GM12865 (cell line): ENCODE data around the gene OMA1.

Experiments
- DNase-seq: peaks from one replicate; pipeline ENCODE4 v3.0.0; 2010; ENCODE audit warnings: low read depth
- H3K4me3 ChIP-seq: 2 replicates; pipeline ENCODE4 v1.5.1; 2011; ENCODE audit warnings: mild to moderate bottlenecking, low read depth, low read length, control low read depth
- TF ChIP-seq, protein P1 (sequence below): IDR thresholded peaks from 2 replicates; pipeline ENCODE4 v1.5.1; 2011; ENCODE audit warnings: low read length, control low read depth, low read depth, inconsistent platforms; ENCODE audit not compliant: insufficient read depth; ENCODE audit errors: missing control alignments

The OMA1 gene

DNA sequence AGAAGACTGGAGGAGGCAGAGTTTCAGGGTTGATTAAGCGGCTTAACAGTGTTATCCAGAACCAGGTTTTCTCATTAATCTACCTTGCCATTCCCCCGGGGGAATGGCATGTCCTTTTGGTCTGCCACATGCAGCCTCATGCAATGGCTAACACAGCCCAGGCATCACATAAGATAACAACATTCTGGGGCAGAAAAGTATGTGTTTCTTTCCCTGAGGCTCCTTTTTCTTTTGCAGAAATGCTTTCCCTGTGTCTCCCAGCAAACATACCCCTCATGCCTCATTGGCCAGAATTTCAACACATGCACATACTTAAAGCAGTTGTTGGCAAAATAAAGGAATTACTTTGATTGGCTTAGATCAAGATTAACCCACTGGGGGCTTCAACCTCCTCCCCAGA is 98.6 kb downstream of the OMA1 start:
- no peak for DNase-seq
- TF ChIP-seq, protein P1, sequence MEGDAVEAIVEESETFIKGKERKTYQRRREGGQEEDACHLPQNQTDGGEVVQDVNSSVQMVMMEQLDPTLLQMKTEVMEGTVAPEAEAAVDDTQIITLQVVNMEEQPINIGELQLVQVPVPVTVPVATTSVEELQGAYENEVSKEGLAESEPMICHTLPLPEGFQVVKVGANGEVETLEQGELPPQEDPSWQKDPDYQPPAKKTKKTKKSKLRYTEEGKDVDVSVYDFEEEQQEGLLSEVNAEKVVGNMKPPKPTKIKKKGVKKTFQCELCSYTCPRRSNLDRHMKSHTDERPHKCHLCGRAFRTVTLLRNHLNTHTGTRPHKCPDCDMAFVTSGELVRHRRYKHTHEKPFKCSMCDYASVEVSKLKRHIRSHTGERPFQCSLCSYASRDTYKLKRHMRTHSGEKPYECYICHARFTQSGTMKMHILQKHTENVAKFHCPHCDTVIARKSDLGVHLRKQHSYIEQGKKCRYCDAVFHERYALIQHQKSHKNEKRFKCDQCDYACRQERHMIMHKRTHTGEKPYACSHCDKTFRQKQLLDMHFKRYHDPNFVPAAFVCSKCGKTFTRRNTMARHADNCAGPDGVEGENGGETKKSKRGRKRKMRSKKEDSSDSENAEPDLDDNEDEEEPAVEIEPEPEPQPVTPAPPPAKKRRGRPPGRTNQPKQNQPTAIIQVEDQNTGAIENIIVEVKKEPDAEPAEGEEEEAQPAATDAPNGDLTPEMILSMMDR = no peak
- no peak overlapping the region for H3K4me3 ChIP-seq

DNA sequence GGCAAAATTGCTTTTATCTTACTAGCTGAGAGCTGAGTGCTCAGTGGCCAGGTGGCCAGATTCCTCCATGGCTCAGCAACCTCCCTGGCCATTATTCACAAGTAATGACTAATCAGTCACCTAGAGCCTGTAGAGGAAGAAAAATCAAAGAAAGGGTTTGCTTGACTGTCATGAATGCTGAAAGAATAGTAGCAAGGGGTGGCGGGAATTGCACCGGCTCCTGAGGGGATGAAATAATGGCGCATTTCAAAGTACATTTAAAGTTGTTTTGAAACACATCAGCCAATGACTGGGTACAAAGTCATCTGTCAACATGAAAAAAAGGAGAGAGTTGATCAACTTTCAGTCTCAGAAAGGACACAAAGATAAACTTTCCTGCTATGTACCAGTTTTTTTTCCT is 99.5 kb downstream of the OMA1 start:
- TF ChIP-seq, protein P1 = no peak
- H3K4me3 ChIP-seq = no peak overlapping the region

DNA sequence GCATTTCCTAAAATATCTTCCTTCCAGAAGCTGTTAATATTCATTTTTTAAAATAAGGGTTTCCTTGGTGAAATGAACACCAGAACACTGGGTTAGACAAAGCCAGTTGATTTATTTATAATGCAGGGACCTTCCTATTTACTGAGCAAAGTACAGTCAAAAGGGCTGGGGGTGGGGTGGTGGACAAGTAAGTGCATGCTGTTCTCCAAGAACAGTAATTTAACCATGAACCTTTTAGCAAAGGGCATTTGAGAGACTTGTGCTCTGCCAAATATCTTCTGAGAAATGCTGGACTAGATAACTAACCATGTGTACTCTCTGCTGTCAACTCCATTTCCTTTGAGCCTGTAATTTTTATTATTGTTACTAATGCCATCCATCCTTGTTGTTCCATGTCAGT is 100.2 kb downstream of the OMA1 start:
- no peak overlapping the region for H3K4me3 ChIP-seq
- DNase-seq = no peak
- TF ChIP-seq, protein P1 = no peak

More for the DNA sequence above, 99.5 kb downstream of the OMA1 start:
- DNase-seq = no peak

DNA sequence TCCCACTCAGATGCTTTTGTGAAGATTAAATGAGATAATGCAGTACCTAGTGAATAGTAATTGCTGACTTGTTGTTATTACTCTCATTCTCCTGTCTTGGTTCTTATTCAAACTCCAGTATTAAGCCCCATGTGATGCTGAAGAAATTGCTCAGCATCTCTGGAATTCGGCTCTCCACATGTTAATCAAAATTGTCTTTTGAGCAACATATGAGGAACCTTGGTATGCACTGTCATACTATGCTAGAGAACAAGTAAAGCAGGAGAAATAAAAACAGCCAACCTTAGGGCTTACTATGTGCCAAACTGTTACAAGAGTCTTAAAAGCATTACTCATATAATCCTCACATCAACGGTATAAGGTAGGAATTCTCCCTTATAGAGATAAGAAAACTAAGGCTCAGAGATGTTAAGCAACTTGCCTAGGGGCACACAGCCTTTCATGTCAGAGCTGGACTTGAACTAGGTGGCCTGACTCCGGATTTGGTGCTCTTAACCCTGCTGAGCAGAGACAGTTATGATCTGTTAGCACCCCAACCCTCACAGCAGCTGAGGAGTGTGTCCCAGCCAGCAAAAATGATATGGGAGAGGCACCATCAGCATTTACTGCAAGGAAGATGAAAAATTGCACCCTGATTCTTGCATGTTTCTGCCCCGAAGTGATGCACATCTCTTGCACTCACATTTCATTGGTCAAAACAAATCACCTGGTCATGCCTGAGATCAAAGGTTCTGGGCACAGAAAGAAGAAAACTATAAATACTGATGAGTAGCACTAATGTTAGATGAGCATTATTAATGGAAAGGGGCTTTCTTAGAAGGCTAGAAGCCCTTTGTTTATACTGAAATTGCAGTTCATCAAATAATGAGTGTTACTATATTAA is 102.3 kb downstream of the OMA1 start:
- no peak overlapping the region for H3K4me3 ChIP-seq
- no peak for DNase-seq
- TF ChIP-seq, protein P1 = no peak

DNA sequence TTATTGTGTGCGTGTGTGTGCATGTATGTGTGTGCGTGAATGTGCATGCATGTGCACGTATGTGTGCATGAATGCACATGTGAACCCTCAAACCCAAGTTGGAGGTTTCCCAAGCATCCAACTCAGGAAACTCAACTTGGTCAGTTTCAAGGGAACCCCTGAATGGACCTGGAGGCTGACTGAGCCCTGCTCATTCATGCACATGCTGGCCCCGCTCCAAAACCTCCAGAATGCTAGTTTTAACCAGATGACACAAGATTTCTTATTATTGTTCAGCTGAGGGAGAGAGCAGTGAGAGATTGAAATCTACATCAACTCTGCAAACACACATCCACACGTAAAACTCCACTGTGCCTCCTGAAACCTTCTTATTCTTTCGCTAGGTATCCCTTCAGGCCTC is 104.4 kb downstream of the OMA1 start:
- no peak for DNase-seq
- TF ChIP-seq, protein P1 = no peak
- no peak overlapping the region for H3K4me3 ChIP-seq

DNA sequence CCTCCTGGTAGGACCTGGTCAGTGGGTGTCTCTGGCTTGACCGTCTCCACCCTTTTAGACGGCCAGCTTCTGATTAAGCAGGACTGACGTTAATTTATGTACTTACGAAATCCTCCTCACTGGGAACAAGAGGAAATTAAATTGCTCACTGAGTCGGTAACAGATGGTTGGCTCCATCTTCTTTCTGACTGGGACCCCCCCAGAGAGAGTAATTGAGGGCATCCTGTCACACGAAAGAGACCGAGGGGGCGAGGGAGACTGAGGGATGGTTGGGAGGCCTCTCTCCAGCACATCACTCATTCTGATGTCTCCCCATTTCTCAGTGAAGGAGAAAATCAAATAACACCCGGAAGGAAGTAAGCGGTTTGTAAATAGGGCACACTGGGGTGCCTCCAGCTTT is 104.8 kb downstream of the OMA1 start:
- DNase-seq = no peak
- TF ChIP-seq, protein P1 = no peak
- no peak overlapping the region for H3K4me3 ChIP-seq

DNA sequence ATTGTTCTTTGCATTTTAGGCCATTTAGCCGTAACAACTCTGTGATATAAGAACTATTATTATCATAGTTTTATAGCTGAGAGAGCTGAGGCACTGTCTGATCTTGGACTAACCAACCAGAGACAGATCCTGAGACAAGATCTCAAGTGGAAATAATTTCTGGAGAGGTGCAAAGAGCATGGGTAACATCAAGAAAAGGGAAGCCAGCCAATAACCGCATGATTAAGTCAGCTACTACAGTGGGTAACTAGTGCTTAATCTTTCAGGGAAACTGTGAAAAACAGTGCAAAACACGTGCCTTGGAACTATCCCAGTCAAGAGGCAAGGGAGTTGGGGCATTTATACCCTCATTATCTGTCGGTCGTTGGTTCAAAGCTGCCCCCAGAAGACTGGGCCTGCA is 105.8 kb downstream of the OMA1 start:
- TF ChIP-seq, protein P1 = no peak
- no peak for DNase-seq
- no peak overlapping the region for H3K4me3 ChIP-seq
